ENCODE data around the gene SEMA3E.

The SEMA3E gene

DNA sequence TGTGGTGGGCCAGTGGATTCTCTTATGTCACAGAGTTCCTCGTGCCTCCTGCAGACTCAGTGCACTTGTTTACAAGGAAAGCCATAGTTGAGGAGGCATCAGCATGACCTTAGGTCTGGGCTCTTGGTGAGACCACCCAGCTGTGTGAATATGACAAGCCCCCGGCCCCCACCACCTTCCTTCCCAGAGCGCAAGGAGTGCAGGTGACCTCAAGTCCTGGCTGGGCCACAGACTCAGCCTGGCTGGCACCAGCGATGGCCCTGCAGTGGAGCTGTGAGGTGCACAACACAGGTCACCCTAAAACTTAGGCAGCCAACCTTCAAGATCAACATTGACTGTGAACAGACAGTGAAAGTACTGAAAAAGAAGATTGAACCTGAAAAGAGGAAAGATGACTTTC, 14.2 kb upstream of the SEMA3E start:
- no peak for DNase-seq (ENCODE audit: low read depth)
- no peak overlapping the region for H3K4me3 ChIP-seq (ENCODE audit: low read depth, low read length)
- TF ChIP-seq, protein P1, sequence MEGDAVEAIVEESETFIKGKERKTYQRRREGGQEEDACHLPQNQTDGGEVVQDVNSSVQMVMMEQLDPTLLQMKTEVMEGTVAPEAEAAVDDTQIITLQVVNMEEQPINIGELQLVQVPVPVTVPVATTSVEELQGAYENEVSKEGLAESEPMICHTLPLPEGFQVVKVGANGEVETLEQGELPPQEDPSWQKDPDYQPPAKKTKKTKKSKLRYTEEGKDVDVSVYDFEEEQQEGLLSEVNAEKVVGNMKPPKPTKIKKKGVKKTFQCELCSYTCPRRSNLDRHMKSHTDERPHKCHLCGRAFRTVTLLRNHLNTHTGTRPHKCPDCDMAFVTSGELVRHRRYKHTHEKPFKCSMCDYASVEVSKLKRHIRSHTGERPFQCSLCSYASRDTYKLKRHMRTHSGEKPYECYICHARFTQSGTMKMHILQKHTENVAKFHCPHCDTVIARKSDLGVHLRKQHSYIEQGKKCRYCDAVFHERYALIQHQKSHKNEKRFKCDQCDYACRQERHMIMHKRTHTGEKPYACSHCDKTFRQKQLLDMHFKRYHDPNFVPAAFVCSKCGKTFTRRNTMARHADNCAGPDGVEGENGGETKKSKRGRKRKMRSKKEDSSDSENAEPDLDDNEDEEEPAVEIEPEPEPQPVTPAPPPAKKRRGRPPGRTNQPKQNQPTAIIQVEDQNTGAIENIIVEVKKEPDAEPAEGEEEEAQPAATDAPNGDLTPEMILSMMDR (IDR thresholded peaks at IDR 0.05; ENCODE audit: insufficient read depth, low read depth, low read length, missing control alignments) = no peak

DNA sequence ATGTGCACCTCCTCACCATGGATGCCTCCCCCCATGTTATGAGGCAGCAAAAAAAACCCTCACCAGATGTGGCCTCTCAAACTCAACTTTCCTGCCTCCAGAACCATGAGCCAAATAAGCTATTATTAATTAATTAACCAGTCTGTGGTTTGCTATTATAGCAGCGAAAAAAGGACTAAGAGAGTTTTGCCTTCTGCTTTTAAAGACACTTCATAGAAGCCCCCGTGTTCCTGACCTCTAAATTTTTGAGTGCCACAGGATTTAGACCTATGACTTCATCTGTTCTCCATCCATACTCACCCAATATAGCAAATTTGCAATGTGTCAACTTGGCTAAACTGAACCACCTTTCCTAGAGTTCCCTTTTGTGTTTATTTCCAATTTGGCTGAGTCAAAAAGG, 9.2 kb upstream of the SEMA3E start:
- TF ChIP-seq, protein P1 (IDR thresholded peaks at IDR 0.05; ENCODE audit: insufficient read depth, low read depth, low read length, missing control alignments) = no peak
- no peak overlapping the region for H3K4me3 ChIP-seq (ENCODE audit: low read depth, low read length)
- no peak for DNase-seq (ENCODE audit: low read depth)

DNA sequence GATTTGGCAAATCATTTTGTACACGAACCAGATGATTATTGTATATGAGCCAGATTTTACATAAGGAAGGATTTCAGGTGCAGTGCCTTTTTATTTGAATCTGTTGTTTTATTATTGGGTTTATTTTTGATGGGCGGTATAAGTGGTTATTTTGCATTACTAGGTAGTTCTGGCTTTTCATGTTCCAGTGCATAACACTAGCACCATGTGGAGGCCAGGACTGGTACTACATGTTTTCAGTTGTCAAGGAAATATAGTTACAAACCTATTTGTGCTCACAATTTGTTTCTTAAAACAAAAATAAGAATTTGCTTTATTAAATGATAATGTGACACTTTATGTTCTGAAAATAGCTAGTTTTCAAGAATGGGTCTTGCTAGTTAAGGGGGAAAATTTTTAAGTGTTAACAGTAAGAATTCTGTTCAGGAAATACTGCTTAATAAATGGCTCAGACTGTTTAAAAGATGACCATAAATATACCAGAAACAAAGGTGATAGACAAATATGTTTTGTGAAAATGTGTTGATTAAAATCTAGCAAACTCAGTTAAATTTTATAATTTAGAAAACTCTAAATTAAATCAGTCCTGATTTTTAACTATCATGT, 7.1 kb upstream of the SEMA3E start:
- H3K4me3 ChIP-seq (ENCODE audit: low read depth, low read length) = no peak overlapping the region
- TF ChIP-seq, protein P1 (IDR thresholded peaks at IDR 0.05; ENCODE audit: insufficient read depth, low read depth, low read length, missing control alignments) = peak; percentile 79
- DNase-seq (ENCODE audit: low read depth) = peak; percentile 64

DNA sequence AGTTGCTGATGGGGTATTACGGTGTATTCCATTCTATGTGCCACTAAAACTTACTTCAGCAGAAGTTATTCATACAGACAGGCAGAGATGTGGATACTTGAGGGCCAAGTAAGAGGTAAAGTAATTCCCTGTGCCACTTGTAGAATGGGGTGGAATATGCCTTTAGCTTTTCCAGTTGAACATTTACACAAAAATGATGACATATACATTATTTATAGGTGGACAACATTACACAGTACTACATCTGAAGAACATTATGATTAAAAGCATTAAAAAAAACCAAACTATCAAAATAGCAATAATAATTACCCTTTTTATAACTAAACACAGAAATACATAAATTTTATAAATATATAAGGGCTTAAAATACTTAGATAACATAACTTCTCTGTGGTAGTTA, 3.5 kb upstream of the SEMA3E start:
- DNase-seq (ENCODE audit: low read depth) = no peak
- no peak overlapping the region for H3K4me3 ChIP-seq (ENCODE audit: low read depth, low read length)
- TF ChIP-seq, protein P1 (IDR thresholded peaks at IDR 0.05; ENCODE audit: insufficient read depth, low read depth, low read length, missing control alignments) = no peak

DNA sequence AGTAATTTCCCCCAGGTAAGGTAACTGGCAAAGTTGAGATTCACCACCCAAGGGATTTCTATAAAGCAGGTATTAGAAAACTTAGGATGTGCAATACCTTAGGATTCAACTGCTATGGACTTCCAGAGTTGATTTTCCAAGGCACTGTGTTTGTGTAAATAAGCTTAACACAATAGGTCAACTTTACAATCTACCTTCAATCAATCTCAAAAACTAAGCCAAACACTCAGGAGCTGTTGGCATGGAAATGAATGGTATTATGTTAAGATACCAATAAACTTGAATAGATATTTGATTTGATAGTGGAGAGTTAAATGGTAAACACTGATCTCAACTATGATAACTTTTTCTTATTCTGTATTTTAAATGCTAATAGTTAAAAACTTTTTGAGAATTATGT, 762 bp upstream of the SEMA3E start:
- no peak overlapping the region for H3K4me3 ChIP-seq (ENCODE audit: low read depth, low read length)
- no peak for DNase-seq (ENCODE audit: low read depth)
- TF ChIP-seq, protein P1 (IDR thresholded peaks at IDR 0.05; ENCODE audit: insufficient read depth, low read depth, low read length, missing control alignments) = no peak

DNA sequence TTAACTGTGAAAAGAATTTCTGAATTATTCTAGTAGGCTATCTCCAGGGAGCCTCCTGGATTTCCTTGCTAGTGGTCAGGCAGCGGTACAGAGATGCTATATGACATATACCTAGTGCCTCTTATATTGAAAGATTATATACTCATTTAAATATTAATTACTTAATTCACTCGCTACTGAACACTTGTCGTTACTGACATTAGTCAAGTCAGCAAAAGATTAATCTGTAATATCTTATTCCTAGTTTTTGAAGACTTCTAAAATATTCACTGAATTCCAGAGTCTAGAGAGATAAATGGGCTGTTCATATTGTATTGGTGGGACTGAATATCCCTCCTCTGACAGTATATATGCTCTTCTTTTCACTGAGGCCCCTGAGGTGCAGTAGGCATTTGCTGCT, 2.9 kb downstream of the SEMA3E start:
- no peak for DNase-seq (ENCODE audit: low read depth)
- no peak overlapping the region for H3K4me3 ChIP-seq (ENCODE audit: low read depth, low read length)
- TF ChIP-seq, protein P1 (IDR thresholded peaks at IDR 0.05; ENCODE audit: insufficient read depth, low read depth, low read length, missing control alignments) = no peak

DNA sequence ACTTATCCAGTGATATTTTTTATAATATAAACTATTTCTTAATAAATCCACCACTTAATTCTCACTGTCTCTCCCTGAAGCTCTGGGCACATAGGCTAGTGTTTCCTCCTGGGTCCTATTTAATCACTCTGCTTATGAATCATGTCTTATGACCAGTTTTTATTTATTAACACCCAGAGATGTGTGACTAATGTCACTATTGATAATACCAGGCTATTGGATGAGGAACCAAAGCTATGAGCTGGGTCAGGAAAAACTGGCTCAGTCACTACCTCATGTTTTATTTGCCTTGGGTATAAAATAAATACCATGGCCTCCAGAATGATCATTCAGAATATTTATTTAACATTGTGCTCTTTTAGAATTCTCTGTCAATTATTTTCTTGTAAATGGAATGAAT, 5.2 kb downstream of the SEMA3E start:
- TF ChIP-seq, protein P1 (IDR thresholded peaks at IDR 0.05; ENCODE audit: insufficient read depth, low read depth, low read length, missing control alignments) = no peak
- no peak for DNase-seq (ENCODE audit: low read depth)
- no peak overlapping the region for H3K4me3 ChIP-seq (ENCODE audit: low read depth, low read length)
